Cerebellar cortex (tissue), 1 donor: ENCODE results near the gene RSRC1.
"Not testable (repeated sequence)": the region's sequence is repeated elsewhere in the genome, so short reads cannot be mapped to it uniquely, and the experiment has no call there.

Experiments used
- DNase-seq: peaks from one replicate; pipeline ENCODE4 v3.0.0-alpha.2; 2015; ENCODE audit warnings: low spot score

RSRC1 gene

GRCh38 chr3:158463556-158463955, 353.7 kb downstream of the RSRC1 start:
- DNase-seq: no peak

- DNase-seq: no peak
These were observed 355.2 kb downstream of the RSRC1 start for GRCh38 chr3:158465074-158465473.

DNA sequence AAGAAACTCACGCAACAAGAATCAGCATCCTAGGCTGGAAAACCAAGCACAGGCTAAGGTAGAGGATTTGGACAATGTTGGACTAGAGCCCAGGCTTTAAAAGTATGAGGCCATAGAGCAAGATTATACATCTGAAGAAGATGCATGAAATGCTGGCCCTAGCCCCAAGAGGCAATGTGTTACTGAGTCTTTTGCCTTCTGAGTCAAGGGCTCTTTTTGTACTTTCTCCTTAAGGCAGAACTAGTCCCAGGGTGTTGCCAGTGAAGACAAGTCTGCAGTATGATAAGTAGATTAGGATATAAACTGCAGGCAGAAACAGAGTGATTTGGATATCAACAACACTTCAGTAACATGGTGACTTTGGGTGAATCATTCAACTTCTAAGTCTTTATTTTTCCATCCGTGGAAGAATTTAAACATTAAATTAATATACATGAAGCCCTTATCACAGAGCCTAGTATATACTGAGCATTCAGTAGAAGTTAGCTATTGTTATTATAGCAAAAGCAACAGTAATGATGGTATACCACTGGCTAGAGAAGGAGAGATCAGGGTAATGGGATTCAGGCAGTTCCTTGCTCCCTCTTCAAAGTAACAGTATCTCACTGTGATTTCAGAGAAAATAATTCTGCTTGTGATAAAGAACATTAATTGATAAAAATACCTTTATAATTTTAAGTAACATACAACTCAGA, 361.2 kb downstream of the RSRC1 start:
- no peak for DNase-seq

DNA sequence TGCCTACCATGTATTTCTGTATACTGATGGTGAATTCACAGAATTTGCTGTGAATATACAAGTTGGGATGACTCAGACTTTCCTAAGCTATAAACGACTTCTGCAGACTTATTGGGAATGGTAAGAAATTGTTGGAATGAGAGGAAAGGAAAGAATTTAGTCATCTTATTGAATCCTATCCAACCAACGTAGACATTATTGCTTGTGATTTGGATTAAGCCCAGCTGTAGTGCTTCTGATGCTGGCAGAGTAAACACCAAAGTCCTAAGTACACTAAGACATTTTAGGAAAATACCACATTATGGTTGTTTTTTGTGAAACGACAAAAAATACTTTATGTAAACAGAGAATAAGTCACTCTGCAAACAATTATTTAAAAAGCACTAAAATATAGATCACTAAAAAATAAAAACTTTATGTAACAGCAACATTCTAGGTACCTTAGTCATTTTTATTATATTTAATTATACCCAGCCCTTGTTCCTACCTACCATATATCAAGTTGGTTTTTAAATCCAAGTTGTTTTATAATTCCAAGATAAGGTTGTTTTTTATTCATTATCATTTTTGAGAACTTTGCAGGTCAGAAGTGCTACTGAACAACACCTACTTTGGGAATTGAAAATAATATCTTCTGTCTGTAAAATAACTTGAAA, 361.9 kb downstream of the RSRC1 start:
- DNase-seq: no peak

DNA sequence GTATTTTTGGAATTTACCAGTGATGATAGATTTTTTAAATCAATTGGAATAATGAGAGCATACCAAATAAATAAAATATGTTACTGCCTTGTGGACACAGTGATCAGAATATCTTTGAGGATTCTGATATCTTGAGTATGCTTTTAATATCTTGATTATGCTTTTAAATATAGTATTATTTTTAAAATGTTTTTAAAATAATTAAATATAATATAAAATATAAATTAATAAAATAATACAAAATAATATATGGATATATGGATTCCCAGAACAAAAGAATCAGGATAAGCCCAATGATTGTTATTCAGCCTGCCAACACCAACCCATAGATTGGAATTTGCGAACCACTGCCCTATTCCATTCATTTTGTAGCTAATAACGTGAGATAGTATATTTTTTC, 369.2 kb downstream of the RSRC1 start:
- no peak for DNase-seq

DNA sequence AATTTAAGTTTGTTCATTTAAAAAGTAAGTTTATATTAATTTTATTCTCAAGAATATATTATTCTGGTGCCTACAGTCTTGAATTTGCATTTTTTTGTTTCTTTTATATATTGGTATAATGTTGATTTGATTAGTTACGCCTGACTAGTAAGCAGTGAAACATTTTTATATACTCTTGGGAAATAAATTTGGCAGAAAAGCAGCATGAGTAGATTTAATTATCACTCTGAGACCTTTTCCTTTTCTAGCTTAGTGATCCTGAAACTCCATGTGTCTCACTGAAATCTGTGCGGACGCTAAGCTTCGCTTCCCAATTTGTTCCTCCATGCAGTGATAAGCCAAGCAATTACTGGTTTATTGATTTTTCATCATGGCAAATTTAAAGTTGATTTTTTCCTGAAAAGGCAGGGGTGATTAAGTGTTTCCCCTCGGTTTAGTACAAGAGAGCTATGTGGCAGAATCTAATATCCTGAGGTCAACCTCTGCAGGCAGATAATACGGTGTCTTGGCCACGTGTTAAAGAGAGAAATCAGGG, 373.9 kb downstream of the RSRC1 start:
- DNase-seq: no peak

GRCh38 chr3:158486200-158486599, 376.3 kb downstream of the RSRC1 start:
- DNase-seq: no peak

GRCh38 chr3:158488670-158489069, 378.8 kb downstream of the RSRC1 start:
- no peak for DNase-seq

DNA sequence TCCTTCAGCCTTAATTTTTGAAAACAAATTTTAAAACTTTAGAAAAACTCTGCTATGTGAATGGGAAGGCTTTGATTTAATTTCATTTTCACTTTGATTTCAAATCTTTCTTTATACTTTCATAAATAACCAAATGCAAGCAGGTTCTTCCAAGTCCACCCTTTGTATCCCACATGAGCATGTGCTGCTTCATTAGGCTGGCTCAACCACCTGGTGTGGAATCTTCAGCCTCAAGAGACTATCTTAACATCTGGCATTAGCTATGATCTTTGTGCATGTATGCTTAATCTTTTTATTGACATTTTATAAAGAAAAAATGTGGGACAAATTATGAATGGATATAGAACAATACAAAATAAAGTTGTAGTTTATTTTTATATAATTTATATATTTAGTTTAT, 379.3 kb downstream of the RSRC1 start:
- DNase-seq: no peak

- no peak for DNase-seq
These were observed 382.1 kb downstream of the RSRC1 start for GRCh38 chr3:158491968-158492367.

DNA sequence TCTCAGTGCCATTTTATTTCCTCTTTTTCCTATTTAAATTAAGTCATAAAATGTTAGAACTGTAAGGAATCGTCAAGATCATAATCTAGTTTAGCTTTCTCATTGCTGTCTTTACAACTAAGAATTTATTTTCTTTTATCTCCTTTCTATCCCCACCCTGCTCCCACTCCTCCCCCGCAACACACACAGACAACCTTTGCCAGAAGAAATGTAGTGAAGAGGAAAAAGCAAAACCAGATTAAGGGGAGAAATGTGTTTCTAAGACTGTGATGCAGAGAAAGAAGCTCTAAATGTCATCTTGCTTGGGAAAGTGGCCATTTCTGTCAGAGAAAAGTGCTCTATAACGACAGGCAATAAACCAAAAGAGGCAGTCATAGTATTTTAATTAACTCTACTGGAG, 382.8 kb downstream of the RSRC1 start:
- DNase-seq: no peak

- DNase-seq: no peak
These were observed 384.0 kb downstream of the RSRC1 start for GRCh38 chr3:158493931-158494330.

DNA sequence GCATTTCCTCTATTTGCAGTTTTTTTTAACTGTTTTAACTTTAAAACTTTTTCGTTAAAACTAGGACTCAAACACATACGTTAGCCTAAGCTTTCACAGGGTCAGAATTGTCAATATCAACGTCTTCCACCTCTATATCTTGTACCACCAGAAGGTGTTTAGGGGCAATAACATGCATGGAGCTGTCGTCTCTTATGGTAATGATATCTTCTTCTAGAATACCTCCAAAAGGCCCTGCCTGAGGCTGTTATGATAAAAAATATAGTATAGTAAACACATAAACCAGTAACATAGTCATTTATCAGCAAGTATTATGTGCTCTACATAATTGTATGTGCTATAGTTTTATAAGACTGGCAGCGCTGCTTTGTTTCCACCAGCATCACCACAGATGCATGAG, 384.8 kb downstream of the RSRC1 start:
- no peak for DNase-seq

- DNase-seq: not testable (repeated sequence)
These were observed 385.6 kb downstream of the RSRC1 start for GRCh38 chr3:158495398-158495902.

DNA sequence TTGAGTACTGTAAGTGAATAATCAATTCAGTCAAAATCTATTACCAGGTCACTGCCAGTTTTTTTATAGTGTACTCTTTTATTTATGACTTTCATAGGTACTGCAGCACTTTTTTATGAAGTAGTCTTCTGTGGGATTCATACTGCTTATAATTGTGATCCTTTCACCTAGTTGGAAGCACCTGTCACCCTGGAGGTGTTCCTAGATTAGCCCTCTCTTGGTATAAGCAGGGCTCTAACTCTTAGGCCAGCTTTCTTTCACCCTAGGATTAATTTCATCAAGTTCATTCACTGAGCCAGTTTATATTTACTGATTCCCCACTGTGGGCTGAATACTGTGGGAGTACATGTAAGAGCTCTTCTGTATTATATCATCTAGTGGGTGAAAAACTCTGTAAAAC, 395.2 kb downstream of the RSRC1 start:
- DNase-seq: no peak

DNA sequence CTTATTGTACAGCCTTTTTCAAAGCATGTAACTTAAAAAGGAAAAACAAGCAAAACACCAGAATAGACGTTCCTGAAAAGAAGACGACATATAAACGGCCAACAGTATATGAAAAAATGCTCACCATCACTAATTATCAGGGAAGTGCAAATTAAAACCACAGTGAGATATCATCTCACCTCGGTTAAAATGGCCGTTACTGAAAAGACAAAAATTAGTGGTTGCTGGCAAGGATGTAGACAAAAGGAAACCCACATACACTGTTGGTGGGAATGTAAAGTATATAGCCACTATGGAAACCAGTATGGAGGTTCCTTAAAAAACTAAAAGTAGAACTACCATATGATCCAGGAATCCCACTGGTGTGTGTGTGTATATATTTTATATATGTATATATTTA, 396.6 kb downstream of the RSRC1 start:
- DNase-seq: no peak

- DNase-seq: no peak
These were observed 398.6 kb downstream of the RSRC1 start for GRCh38 chr3:158508481-158508880.

DNA sequence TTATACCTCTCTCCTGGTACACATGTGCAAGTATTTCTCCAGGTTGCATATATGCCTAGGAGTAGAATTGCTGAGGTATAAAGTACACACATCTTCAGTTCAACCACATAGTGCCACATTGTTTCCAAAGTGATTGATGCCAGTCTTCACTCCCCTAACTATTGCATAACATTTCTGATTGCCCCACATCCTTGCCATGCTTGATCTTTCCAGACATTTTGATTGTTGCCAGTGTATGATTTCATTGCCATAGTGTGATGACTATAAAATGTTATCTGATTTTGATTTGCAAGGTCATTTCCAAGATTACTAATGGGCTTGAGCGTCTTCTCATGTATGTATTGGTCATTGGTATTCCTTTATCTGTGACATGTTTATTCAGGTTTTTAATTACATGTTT, 400.0 kb downstream of the RSRC1 start:
- DNase-seq: no peak

DNA sequence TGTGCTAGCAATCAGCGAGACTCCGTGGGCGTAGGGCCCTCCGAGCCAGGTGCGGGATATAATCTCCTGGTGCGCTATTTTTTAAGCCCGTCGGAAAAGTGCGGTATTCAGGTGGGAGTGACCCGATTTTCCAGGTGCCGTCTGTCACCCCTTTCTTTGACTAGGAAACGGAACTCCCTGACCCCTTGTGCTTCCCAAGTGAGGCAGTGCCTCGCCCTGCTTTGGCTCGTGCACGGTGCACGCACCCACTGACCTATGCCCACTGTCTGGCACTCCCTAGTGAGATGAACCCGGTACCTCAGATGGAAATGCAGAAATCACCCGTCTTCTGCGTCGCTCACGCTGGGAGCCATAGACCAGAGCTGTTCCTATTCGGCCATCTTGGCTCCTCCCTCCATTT, 406.8 kb downstream of the RSRC1 start:
- DNase-seq: not testable (repeated sequence)

- DNase-seq: no peak
These were observed 409.9 kb downstream of the RSRC1 start for GRCh38 chr3:158519776-158520175.

DNA sequence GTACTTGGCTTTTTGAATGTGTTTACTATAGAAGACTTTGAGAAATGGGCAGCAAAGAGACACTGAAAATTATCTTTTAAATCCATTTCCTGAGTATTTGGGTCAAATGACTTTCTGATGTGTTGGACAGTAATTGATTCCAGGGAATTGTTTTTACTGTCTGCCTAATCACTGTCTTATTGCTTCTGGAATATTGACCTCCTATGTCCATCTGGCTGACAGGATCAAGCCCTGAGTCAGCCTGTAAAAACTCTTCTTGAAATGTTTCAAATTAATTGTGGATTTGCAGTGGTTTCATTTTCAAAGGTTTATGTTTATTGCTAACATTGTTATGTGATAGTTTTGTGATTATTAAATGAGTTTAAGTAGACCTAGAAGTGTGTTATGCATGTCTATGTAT, 410.5 kb downstream of the RSRC1 start:
- DNase-seq: no peak

GRCh38 chr3:158522221-158523136, 412.6 kb downstream of the RSRC1 start:
- DNase-seq: no peak
